Activated naive CD4-positive, alpha-beta T cell treated with anti-CD3 and anti-CD28 coated beads, Interleukin-2, amount 50 U/mL, for 72 hours (primary cell): ENCODE results near the gene BSND. TPM values are rescaled to one million over a fixed set of nuclear protein-coding genes. Genes with fewer than 3 reads are reported as not detected.
A peak's percentile ranks its signal among the peaks of the same experiment; 100 is the strongest.

ENCODE experiments used
- ATAC-seq, 2 donors: fragments of 150-1000 bp; cut with Tn5 transposase; 2 replicates each; pipeline ENCODE4 v1.10.0; 2021; ENCODE audit warnings: mild to moderate bottlenecking in 2 of 2, moderate library complexity in 2 of 2
- DNase-seq, 2 donors: peaks; one replicate each; pipeline ENCODE4 v3.0.0; 2021 to 2022; ENCODE audit warnings: low spot score in 2 of 2
- H3K27ac Mint-ChIP-seq, 2 donors: one replicate each; pipeline ENCODE4 v1.8.0; 2022; ENCODE audit warnings: mild to moderate bottlenecking in 2 of 2, mixed read lengths in 2 of 2
- H3K36me3 Mint-ChIP-seq, 2 donors: one replicate each; pipeline ENCODE4 v1.8.0; 2022; ENCODE audit warnings: mixed read lengths in 2 of 2
- H3K9me3 Mint-ChIP-seq, 2 donors: one replicate each; pipeline ENCODE4 v1.8.0; 2022; ENCODE audit warnings: mixed read lengths in 2 of 2
- total RNA-seq, 2 donors: library from RNA; stranded (reverse); gene quantifications; one replicate each; pipeline ENCODE4 v1.2.3, GENCODE V29; 2022

Gene BSND
- total RNA-seq, 2 donors from 2014 or later: 0.12 TPM; not detected in 1

DNA sequence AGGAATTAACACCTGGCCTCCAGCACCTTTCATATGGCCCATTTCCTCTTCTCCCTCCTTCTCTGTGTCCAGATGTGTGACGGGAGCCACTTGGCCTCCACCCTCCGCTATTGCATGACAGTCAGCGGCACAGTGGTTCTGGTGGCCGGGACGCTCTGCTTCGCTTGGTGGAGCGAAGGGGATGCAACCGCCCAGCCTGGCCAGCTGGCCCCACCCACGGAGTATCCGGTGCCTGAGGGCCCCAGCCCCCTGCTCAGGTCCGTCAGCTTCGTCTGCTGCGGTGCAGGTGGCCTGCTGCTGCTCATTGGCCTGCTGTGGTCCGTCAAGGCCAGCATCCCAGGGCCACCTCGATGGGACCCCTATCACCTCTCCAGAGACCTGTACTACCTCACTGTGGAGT lies 12.7 kb upstream of the BSND start:
- Mint-ChIP-seq H3K36me3 (no peaks in the 10 kb centered on the region), H3K9me3 (no peaks in the 10 kb centered on the region), H3K27ac (no peak overlapping the region)
- DNase-seq: peak in 1 of 2 donors; percentile 41
- no peak for ATAC-seq

- H3K27ac Mint-ChIP-seq: no peak overlapping the region
- H3K36me3 Mint-ChIP-seq: no peaks in the 10 kb centered on the region
- no peak for ATAC-seq
- DNase-seq: no peak
- no peaks in the 10 kb centered on the region for H3K9me3 Mint-ChIP-seq
These were observed 12.2 kb upstream of the BSND start for GRCh38 chr1:54986533-54986932.

DNA sequence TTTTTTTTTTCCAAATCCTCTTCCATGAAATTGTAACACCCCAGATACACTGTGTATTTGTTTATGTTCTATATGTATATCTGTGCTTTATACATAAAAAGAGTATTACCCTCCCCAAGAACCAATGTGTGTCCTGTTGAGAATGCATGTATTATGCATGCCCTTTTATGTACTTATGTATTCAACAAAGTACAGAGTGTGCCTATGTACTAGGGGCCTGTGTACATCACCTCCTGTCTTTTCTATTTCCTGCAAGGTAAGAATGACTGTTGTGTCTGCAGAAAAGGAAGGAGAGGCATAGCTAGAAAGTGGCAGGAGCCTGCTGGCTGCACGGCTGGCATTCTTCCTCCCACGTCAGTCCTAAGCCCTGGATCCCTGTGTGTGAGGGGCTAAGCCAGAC lies 11.3 kb upstream of the BSND start:
- Mint-ChIP-seq H3K27ac (no peak overlapping the region), H3K36me3 (no peaks in the 10 kb centered on the region), H3K9me3 (no peaks in the 10 kb centered on the region)
- DNase-seq (no peak), ATAC-seq (no peak)

DNA sequence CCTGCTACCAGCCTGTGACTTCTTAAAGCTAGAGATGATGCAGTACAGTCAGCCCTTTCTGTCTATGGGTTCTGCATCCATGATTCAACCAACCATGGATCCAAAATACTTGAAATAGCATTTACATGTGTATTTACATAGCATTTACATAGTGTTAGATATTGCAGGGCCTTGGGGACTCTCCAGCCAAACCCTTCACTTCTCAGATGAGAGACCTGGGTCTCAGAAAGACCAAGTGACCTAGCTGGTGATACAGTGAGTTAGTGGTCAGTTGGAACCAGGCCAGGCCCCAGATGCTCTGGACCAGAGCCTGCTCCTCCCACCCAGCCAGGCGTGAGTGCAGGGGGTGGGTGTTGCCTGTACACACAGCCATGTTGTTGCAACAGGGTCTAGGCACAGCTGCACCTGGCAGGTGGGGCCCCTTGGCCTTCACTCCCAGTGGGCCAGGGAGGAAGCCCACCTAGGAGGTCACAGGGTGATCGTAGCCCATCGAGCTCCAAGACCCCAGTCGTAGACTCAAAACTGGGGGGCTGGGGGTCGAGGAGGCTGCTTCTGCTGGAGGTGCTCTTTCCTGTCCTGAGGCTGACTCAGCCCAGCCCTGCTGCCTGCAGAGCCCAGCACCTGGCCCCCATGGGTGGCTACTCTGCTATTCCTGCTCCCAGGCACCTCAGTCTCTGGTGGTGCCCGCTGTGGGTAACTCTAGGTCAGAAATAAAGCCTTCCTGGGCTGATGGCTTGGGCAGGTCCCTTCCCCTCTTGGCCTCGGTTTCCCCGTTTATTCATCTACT lies 10.6 kb upstream of the BSND start:
- Mint-ChIP-seq H3K9me3 (no peaks in the 10 kb centered on the region), H3K36me3 (no peaks in the 10 kb centered on the region), H3K27ac (no peak overlapping the region)

DNA sequence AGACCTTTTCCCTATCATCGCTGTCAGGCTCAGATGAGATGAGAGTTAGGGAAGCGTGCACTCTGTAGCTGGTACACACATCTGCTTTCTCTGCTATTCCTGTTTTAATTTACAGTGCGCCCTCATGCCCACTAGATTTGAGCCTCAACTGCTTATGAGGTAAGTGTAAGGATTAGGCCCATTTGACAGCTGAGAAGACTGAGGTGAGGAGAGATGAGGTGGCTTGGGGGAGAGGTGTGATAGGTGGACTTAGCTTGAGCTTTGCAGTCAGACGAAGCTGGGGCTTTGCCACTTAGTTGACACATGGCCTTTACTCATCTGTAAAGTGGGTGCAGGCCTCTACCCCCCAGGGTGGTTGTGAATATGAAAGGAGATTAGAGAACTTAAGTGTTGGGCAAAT lies 9.8 kb upstream of the BSND start:
- H3K9me3 Mint-ChIP-seq: no peaks in the 10 kb centered on the region
- DNase-seq (no peak), ATAC-seq (no peak)
- no peak overlapping the region for H3K27ac Mint-ChIP-seq
- no peaks in the 10 kb centered on the region for H3K36me3 Mint-ChIP-seq

More for the DNA sequence above, 10.6 kb upstream of the BSND start:
- ATAC-seq (no peak), DNase-seq (no peak)

DNA sequence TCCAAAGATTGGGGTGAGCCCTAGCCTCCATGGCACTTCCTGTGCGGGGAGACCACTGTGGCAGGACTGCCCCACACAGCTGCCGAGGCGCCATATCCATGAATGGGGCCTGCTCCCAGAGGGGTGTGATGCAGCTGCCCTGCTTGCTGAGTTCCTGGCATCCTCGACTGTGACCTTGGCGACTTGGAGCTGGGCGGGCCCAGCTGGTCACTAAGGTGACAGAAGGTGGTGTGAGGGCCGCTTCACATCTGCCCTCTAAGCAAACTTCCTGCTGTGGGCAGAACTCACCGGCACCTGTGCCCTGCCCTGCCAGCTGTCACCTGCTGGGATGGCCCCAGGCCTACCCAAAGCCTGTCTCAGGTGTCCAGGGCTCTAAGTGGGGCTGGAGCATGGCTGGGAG lies 9.3 kb upstream of the BSND start:
- ATAC-seq (no peak), DNase-seq (no peak)
- Mint-ChIP-seq H3K27ac (no peak overlapping the region), H3K9me3 (no peaks in the 10 kb centered on the region), H3K36me3 (no peaks in the 10 kb centered on the region)

DNA sequence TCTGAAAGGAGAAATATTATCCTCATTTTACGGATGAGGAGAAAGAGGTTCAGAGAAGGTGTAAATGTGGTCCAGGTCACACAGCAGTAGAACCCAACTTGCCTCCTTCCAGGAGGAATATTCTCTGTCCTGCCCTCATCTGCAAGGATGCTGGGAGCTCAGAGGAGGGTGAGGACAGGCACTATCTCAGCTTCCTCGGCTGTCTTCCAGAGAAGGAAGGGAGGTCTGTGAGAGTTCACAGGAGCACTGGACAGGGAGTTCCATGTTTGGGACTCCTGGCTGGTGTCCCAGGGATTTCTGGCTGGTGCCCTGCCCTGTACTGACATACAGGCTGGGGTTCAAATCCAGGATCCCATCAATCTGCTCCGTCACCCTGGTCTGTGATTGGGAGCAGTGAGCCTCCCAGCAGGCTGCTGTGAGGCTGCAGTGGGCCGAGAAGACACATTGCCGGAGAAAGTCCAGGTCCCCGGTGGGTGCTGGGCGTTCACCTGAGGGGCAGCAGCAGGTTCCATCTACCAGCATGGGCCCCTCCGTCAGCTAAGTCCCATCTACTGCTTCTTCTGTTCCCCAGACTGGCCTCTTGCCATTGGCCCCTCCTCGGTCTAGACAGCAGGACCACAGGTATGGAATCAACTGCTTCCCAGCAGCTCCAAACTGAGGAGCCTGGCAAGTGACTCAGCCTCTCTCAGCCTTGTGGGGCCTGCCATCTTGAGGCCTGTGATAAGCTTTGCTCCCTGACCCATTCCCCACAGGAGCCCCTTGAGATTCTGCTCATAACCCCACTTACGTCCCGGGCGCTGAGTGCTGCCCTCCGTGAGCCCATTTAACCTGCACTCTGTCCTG lies 8.5 kb upstream of the BSND start:
- ATAC-seq (no peak), DNase-seq (no peak)
- Mint-ChIP-seq H3K27ac (no peak overlapping the region), H3K9me3 (no peaks in the 10 kb centered on the region), H3K36me3 (no peaks in the 10 kb centered on the region)

- Mint-ChIP-seq H3K27ac (peak overlapping the region in 1 of 2 donors; percentile 22), H3K9me3 (no peaks in the 10 kb centered on the region), H3K36me3 (no peaks in the 10 kb centered on the region)
These were observed 7.8 kb upstream of the BSND start for GRCh38 chr1:54990916-54991315.

DNA sequence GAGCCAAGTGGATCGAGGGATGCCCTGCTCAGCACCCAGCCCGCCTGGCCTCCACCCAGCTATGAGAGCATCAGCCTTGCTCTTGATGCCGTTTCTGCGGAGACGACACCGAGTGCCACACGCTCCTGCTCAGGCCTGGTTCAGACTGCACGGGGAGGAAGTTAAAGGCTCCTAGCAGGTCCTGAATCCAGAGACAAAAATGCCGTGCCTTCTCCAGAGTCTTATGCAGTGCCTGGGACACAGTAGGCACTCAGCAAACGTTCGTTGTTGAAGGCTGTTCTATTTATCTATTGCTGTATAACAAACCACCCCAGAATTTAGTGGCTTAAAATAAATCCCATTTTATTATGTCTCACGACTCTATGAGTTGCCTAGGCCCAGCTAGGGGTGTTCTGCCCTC lies 6.8 kb upstream of the BSND start:
- no peak for DNase-seq
- Mint-ChIP-seq H3K36me3 (no peaks in the 10 kb centered on the region), H3K9me3 (no peaks in the 10 kb centered on the region), H3K27ac (no peak overlapping the region)
- ATAC-seq: no peak

More at GRCh38 chr1:54990916-54991315, 7.8 kb upstream of the BSND start:
- no peak for DNase-seq
- no peak for ATAC-seq

GRCh38 chr1:54993140-54993539 lies 5.6 kb upstream of the BSND start:
- no peak for ATAC-seq
- H3K27ac Mint-ChIP-seq: no peak overlapping the region

DNA sequence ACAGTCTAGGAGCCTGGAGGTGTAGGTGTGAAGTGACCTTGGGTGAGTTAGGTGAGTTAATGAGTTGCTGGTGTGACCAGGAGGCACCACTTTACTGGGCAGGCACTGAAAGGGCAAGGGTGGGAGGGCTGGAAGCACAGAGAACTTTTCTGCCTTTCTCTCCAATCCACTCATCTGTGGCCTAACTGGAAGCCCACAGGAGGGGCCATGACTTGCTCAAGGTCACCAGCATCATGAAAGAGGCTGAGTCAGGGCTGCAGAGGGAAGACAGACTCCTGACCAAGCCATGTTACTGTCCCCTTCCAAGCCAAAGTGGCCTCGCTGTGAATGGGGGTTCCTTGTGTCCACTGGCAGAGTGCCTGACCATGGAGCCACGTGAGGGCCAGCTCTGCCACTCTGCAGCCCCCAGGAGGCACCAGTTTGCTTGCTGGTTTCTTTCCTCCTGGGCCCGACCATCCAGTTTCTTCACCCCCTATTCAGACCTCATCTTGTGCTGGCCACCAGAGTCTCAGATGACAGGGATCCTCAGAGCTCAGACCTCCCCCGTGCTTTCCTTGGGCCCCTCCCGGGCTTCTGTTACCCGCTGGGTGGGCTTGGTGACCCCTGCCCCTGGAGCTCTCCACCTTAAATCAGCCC lies 4.3 kb upstream of the BSND start:
- H3K27ac Mint-ChIP-seq: no peak overlapping the region
- no peaks in the 10 kb centered on the region for H3K9me3 Mint-ChIP-seq
- no peak for ATAC-seq
- DNase-seq: no peak
- H3K36me3 Mint-ChIP-seq: no peaks in the 10 kb centered on the region

More at GRCh38 chr1:54993140-54993539, 5.6 kb upstream of the BSND start:
- no peaks in the 10 kb centered on the region for H3K36me3 Mint-ChIP-seq
- DNase-seq: no peak
- H3K9me3 Mint-ChIP-seq: no peaks in the 10 kb centered on the region

- no peaks in the 10 kb centered on the region for H3K9me3 Mint-ChIP-seq
- ATAC-seq (no peak), DNase-seq (no peak)
- no peak overlapping the region for H3K27ac Mint-ChIP-seq
- H3K36me3 Mint-ChIP-seq: no peaks in the 10 kb centered on the region
These were observed 3.5 kb upstream of the BSND start for GRCh38 chr1:54995013-54995760.

DNA sequence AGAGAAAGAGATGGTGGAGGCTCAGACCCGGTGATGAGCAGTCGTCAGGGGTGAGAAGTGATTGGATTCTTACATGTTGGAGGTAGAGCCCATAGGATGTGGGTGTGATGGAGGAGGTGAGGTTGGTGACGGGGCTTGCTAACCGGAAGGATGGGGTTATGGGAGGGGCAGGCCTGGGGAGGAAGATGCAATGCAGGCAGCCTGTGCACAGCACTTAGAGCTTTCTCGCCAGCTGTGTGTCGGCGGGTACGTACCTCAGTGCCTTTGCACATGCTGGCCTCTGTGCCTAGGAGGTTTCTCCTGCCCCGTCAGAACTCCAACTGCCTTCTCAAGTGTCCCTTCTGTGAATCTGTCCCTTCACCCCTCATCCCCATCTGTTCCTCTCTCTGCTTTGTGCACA lies 2.9 kb upstream of the BSND start:
- ATAC-seq (peak; percentile 59 to 65), DNase-seq (no peak)
- no peaks in the 10 kb centered on the region for H3K9me3 Mint-ChIP-seq
- no peak overlapping the region for H3K27ac Mint-ChIP-seq
- no peaks in the 10 kb centered on the region for H3K36me3 Mint-ChIP-seq

- Mint-ChIP-seq H3K36me3 (no peaks in the 10 kb centered on the region), H3K9me3 (no peaks in the 10 kb centered on the region), H3K27ac (no peak overlapping the region)
- ATAC-seq (peak; percentile 87 to 96), DNase-seq (peak; percentile 72 to 93)
These were observed 2.3 kb upstream of the BSND start for GRCh38 chr1:54996359-54996868.

DNA sequence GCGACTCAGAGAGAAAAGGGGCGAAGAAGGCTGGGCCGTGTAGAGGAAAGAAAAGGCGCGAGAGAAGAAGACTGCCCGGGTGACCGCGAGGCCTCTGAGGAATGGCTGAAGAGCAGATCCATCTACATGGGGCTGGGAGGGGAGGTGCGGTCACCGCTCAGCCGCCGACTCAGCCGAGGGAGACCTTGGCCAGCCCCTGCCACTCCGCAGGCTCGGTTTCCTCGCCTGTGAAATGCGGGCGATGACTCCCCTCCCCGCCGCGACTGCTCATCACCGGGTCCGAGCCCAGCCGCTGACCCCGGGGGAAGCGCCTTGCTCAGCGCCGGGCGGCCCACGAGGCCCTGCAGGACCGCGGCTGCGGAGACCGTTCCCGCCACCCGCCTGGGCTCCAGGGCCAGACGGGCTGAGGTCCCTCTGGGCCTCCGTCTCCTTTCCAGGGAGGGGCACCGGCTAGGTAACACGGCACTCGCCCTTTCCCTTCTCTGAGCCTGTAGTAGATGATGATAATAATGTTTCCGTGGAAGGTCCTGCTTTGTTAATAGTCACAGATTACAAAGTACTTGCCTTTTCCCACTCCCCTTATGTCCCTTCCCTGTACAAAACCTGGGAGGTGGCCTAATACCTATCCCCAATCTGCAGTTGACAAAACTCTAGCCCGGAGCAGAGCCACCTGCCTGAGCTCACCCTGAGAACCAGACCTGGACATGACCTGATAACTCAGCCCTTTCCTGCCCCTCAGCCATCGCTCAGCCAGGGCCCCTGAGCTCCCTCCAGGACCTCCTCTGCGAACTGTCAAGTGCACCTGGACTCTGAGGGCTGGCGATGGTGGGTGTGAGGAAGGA lies 1.6 kb upstream of the BSND start:
- ATAC-seq (peak; percentile 18 to 48), DNase-seq (no peak)
- no peaks in the 10 kb centered on the region for H3K9me3 Mint-ChIP-seq
- H3K36me3 Mint-ChIP-seq: no peaks in the 10 kb centered on the region
- no peak overlapping the region for H3K27ac Mint-ChIP-seq

- ATAC-seq: no peak
- no peak overlapping the region for H3K27ac Mint-ChIP-seq
- H3K9me3 Mint-ChIP-seq: no peaks in the 10 kb centered on the region
- no peaks in the 10 kb centered on the region for H3K36me3 Mint-ChIP-seq
- no peak for DNase-seq
These were observed 1.1 kb upstream of the BSND start for GRCh38 chr1:54997711-54997986.
